Measurements from ENCODE around the gene RABGAP1L. TPM values are rescaled to one million over a fixed set of nuclear protein-coding genes. Genes with fewer than 3 reads are reported as not detected.

The RABGAP1L gene
- total and polyA plus RNA-seq, 2 donors (not counting 3 experiments of a cell fraction or from before 2014, with no cell fraction given): 6.4 to 22.2 TPM

DNA sequence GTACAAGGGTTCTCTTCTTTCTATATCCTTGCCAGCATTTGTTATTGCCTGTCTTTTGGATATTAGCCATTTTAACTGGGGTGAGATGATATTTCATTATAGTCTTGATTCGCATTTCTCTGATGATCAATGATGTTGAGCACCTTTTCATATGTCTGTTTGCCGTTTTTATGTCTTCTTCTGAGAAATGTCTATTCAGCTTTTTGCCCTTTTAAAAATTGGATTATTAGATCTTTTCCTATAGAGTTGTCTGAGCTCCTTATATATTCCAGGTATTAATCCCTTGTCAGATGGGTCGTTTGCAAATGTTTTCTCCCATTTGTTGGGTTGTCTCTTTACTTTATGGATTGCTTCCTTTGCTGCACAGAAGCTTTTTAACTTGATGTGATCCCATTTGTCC is 883.3 kb downstream of the RABGAP1L start:
- H4K20me1 ChIP-seq (replicated peaks; ENCODE audit: control insufficient read depth, extremely low read depth, insufficient read depth, low read length): no peaks in the 10 kb centered on the region
- no peak overlapping the region for H2AFZ ChIP-seq (ENCODE audit: low read depth, low read length)
- no peak overlapping the region for H3K4me3 ChIP-seq (replicated peaks in 1 of 3; ENCODE audit: insufficient read depth in 1 of 3, low read depth in 1 of 3, low read length in 3 of 3)
- DNase-seq (ENCODE audit: low read depth, low spot score) (no peak), FAIRE-seq (no peak)
- H3K4me2 ChIP-seq (ENCODE audit: insufficient read depth, low read length): no peak overlapping the region
- H3K79me2 ChIP-seq (ENCODE audit: control insufficient read depth, insufficient read depth, low read length): no peaks in the 10 kb centered on the region
- H3K27me3 ChIP-seq (ENCODE audit: control insufficient read depth in 2 of 2, insufficient read depth in 2 of 2, low read length in 2 of 2): no peaks in the 10 kb centered on the region
- BruUV-seq (replicated peaks): no TSS peak
- H3K4me1 ChIP-seq (ENCODE audit: control insufficient read depth, extremely low read depth, insufficient read depth, low read length): no peaks in the 10 kb centered on the region
- no peaks in the 10 kb centered on the region for H3K36me3 ChIP-seq (ENCODE audit: control insufficient read depth in 2 of 2, extremely low read depth in 1 of 2, insufficient read depth in 2 of 2, low read length in 2 of 2)
- H3K9me1 ChIP-seq (replicated peaks; ENCODE audit: control insufficient read depth, extremely low read depth, insufficient read depth, low read length): no peaks in the 10 kb centered on the region
- no peak for TF ChIP-seq FOS (IDR thresholded peaks at IDR 0.05; ENCODE audit: borderline replicate concordance, insufficient read depth, low read length)
- TF ChIP-seq CTCF (IDR thresholded peaks at IDR 0.05; ENCODE audit: extremely low read depth in 1 of 2, insufficient read depth in 1 of 2, low read depth in 1 of 2, low read length in 2 of 2): no peak
- TF ChIP-seq, protein P1, sequence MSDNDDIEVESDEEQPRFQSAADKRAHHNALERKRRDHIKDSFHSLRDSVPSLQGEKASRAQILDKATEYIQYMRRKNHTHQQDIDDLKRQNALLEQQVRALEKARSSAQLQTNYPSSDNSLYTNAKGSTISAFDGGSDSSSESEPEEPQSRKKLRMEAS (IDR thresholded peaks at IDR 0.05; ENCODE audit: insufficient read depth, insufficient read length): no peak
- no peak for TF ChIP-seq JUN (IDR thresholded peaks at IDR 0.05; ENCODE audit: borderline replicate concordance, insufficient read depth, insufficient read length, low read depth)
- no peak for TF ChIP-seq POLR2AphosphoS5 (IDR thresholded peaks at IDR 0.05; ENCODE audit: insufficient read depth, low read depth, low read length)
- TF ChIP-seq MYC (IDR thresholded peaks at IDR 0.05; ENCODE audit: low read depth, low read length): no peak
- TF ChIP-seq POLR2A (IDR thresholded peaks at IDR 0.05; ENCODE audit: low read depth, low read length): no peak
- TF ChIP-seq EZH2 (IDR thresholded peaks at IDR 0.05; ENCODE audit: borderline replicate concordance, low read depth, low read length, severe bottlenecking): no peak
- TF ChIP-seq GATA2 (IDR thresholded peaks at IDR 0.05; ENCODE audit: insufficient read depth, insufficient read length, low read depth, low read length): no peak
- no peak overlapping the region for H3K27ac ChIP-seq (ENCODE audit: insufficient read depth, low read depth, low read length)
- dilution Hi-C loops (cut with MboI; ENCODE audit: extremely low pct_ligation_motif_present, low sequenced_read_pairs): no loop called here
- ChIA-PET POLR2A (no interaction called here), CTCF (interaction anchor here (1.1 kb wide), 1 partner anchor 13 kb away, joined by 4 read pairs; no protein-coding TSS in a partner anchor)
- H3K9ac ChIP-seq (replicated peaks; ENCODE audit: extremely low read depth, insufficient read depth, low read length): no peak overlapping the region
- no peaks in the 10 kb centered on the region for H3K9me3 ChIP-seq (replicated peaks; ENCODE audit: control insufficient read depth, insufficient read depth, low read length)
- intact Hi-C loops (cut with micrococcal nuclease): no loop called here

All from endothelial cell of umbilical vein (primary cell).